Activated naive CD8-positive, alpha-beta T cell treated with anti-CD3 and anti-CD28 coated beads, Interleukin-2, amount 50 U/mL, for 16 hours (primary cell): ENCODE measurements around the gene TWF1.
"Not testable (repeated sequence)": the region's sequence is repeated elsewhere in the genome, so short reads cannot be mapped to it uniquely, and the experiment has no call there.

Source experiments
- DNase-seq: peaks from one replicate; pipeline ENCODE4 v3.0.0-alpha.2; 2020; ENCODE audit warnings: low read depth, low spot score

TWF1 gene

DNA sequence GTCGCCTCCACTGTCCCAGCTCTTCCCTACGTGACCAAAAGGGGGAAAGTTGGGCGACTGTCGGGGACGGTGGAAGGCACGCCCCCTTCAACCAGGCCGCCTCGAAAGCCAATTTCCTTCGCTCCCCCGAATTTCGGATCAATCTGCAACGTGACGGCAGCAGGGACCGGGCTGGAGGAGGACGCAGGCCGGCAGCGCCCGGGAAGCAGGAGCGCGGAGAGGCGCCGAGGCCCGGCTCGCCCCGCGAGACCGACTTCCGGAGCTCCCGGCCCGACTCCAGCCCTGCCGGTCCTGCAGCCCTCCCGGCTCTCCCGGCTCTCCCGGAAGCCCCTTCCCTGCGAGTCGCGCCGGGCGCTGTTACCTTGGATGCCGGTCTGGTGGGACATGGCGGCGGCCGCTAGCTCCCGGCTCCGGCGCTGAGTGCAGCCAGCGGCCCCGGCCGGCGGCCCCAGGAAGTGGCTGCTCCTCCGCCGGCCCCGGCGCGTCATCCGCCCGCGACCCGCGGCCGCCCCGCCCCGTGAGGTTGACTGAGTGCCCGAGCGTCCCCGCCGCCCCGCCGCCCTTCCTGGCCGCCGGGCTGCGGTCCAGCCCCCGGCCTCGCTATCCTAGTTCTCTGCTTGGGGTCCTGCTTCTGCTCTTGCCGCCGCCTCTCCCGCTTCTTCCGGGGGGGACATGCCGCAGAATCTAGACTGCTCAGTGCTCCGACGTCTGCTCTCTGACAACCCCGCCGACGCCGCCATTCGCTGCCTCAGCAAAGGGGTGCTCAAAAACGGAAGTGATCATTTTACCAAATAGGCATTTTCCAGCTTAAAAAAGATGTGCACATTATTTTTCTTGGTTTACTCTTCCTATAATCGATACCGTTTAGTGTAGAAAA lies at the start of gene TWF1:
Gene TWF1, minus strand, starts transcription at position 458 of the 877 bp plus-strand sequence. Its CDS starts 72 bp downstream, at position 386.
- peak; percentile 78 for DNase-seq

DNA sequence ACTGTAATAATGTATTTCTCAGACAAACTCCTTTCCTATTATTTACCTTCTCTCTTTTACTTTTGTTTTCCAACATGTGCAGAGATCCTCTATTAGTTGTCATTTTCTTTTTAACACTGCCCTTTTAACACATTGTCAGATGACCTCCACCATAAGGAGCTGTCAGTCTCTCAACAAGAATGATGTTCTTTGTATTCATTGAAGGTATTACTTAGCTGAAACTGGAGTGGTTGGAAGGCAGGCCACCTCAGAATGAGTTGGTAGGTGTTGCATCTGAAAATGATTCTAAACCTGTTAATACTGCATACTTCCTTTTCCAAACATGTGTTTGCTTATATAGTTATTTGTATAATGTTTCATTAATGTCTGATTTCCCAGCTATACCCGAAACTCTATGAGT lies 46.6 kb upstream of the TWF1 start:
- no peak for DNase-seq

DNA sequence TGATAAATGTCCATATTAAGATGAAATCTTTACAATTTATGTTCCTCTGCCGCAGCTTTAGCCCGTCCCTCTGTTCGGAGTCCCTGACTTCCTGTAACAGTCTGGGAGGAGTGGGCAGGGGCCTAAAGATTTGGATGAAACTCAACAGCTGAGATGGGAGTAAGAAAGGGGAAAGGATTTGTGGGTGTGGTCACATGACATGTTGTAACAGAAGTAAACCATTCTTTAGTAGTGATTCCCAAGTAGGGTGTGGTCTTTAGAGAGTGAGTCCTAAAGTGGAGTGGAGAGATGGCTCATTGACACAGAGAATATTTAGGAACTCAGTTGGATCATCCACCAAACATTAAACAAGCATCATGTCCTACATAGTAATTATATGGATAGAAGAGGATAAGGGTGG lies 42.7 kb upstream of the TWF1 start:
- DNase-seq = no peak

DNA sequence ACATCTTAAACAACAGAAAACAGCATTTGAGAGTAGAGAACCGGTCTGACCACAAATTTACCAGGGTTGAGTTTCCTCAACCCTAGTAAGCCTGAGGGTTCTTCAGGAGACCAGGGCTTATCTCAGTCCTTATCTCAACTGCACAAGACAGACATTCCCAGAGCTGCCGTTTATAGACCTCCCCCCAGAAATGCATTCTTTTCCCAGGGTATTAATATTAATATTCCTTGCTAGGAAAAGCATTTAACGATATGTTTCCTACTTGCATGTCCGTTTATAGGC lies 42.0 kb upstream of the TWF1 start:
- DNase-seq = no peak

DNA sequence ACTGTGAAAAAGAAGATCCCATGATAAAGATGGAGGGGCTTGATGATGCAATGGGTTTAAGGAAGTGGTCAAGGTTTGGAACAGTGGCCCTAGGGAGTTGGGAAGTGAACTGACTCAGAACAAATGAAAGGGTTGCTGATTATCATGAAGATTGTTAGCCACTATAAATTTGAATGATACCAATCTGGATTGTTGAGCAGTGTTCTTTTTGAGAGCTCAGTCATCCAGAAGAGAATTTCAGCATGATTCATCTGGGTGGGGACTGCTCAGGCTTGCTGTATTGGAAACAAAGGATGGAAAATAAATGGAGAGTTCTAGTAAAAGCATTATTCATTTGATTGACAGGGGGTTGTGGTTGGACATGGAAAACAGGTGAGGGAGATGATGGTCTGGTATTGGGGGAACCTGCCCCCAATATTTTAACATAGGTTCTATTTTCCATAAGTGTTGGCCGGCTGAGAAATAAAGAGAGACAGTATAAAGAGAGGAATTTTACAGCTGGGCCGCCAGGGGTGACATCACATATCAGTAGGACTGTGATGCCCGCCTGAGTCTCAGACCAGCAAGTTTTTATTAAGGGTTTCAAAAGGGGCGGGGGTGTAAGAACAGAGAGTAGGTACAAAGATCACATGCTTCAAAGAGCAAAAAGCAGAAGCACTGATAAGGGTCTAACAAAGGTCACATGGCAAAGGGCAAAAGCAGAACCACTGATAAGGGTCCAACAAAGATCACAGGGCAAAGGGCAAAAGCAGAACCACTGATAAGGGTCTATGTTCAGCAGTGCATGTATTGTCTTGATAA lies 41.5 kb upstream of the TWF1 start:
- not testable (repeated sequence) for DNase-seq

DNA sequence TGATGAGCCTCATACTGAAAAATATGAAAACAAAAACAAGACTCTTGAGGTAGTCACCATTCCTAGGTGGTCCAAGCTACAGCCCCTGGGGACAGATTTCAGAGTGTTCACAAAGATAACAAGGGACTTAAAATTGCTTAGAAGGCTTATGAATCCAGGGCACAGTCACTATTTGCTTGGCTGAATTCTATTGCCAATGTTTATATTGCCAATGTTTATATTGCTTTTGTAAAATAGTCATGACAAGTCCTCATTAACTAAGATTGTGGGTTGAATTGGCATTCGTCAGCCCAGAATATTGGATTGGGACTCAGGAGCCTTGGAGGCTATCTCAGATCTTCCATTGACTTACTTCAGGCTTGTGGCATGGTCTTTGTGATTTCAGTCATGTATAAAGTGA lies 36.1 kb upstream of the TWF1 start:
- no peak for DNase-seq

DNA sequence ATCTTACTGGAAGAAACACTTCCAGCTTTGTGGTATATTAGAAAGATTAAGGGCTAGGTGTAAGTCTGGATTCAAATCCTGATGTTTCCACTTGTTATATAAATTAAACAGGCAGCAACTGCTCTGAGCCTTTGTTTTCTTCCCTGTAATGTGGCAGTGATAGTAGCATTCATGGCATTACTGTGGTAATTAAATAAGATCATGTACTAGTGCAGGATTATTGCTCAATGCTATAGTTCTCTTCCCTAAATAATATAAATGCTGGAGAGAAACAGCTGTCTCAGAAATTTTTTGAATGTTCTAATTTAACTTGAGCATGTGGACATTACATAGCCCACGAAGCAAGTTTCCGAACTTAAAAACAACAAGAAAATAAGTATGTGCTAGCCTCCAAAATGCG lies 35.1 kb upstream of the TWF1 start:
- no peak for DNase-seq

DNA sequence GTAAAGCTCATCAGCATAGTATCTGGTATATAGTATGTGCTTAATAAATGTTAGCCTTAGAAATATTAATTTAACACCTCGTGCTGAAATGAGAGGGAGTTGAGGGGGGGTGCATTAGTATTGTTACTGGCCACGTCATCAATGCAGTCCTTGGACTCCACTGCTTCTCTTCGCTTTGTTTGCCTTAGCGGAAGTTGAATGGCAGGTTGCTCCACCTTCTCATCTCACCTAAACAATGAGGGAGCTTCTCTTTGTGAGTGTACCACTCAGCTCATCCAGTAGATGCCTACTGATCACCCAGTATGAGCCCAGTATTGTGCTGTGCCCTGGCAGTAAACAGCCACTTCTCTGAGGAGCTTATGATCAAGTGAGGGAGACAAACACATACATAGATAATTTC lies 34.2 kb upstream of the TWF1 start:
- DNase-seq = no peak

DNA sequence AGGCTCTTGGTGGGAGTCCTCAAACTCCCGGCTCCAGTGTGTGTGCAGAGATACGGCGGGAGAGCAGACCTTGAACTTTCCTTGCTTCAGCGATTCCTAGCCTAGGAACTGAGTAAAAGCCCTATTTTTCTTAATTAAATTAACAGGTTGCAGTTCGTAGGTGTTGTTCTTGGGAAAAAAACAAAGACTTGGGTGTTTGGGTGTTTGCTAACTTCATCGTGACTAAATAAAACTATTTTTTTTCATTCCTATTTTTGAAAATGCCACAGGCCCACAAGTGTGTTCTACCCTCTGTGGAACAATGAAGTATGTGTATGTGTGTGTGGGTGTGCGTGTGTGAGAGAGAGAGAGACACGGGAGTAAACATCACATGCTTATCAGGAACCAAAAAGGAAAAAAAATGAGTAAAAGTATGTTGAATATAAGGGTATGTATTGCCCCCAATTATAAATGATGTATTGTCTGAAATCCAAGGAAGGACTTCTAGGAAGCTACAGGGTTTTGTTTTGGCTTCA lies 30.4 kb upstream of the TWF1 start:
- DNase-seq = no peak

DNA sequence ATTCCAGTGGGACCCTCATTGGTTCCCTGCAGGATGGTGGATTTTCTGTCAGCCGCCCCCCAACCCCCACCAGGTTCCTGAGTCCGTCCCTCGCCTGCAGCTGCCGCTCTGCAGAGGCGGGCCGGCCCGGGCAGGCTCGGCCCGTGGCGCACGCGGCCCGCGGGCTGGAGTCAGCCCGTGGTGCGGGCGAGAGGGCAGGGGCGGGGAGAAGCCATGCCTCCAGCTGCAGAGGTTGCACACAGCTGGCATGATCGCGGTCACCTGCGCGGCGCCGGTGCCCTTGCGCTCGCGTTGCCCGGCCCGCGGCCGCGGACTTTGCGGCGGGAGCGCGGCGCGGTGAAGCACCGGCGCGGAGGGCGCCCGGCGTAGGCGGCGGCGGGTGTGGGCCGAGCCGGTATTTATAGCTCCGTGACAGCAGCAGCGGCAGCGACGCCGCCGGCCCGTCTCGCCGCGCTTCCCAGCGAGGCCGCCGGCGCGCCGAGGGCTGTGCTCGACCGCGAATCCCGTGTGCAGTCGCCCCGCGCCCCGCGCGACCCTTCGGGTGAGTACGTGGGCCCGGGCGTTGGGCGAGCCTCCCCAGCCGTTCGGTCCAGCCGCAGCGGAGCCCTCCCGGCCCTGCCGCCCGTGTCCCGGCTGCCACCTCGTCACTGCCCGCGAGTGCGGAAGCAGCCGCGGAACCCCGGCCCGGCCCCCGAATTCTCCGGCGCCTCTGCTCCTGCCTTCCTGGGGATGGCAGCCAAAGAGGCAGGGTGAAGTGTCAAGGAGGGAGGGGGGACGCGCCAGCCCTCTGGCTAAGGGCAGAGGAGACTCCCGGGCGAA lies 29.7 kb upstream of the TWF1 start, which contains the start of gene TMEM117:
Gene TMEM117, plus strand, starts transcription at position 426 of the 819 bp plus-strand sequence.
- peak; percentile 7 for DNase-seq

DNA sequence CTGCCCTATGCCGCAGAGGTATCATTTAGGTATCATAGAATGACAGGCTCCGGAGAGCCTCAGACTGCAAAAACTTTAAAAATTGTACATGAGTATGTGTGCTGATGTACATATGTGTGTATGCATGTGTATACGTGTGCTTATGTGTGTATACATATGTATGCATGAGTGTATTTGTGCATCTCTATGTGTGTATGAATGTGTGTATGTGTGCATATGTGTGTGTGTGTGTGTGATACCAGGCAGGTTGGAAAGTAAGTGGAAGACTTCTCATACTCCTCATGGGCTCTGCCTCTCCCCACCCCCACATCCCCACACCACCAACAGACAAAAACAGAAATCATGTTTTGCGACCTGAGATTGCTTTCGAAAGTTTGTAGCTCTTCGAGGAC lies 29.1 kb upstream of the TWF1 start:
- DNase-seq = no peak

DNA sequence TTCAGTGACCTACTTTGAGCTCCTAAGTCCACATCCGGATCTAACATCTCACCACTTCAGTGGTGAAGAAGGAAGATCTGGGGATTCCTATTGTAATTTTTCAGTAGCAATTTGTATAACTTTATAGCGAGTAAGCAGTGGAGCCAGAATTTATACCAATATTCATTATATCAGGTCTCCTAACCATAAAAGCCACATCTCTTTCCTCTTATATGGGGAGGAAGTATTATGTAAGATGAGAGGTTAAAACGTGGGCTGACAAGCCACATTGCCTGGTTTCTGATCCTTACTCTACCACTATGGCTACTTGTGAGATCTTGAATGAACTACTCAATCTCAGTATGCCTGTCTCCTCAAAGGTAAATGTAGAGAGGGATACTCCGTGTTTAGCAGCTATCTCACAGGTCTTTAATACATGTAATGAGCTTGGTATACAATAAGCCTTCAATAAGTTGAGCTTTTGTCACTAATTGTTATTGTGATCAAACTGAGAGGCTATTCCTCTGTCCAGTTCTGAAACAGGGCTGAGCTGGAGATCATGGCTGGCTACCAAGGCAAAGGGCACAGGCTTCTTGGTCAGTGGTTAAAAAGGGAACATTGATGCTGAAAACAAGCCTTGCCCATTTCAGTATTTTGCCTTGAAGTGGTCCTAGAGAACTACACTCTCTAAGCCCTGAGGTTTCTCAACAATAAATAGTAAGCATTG lies 26.5 kb upstream of the TWF1 start:
- DNase-seq = no peak

DNA sequence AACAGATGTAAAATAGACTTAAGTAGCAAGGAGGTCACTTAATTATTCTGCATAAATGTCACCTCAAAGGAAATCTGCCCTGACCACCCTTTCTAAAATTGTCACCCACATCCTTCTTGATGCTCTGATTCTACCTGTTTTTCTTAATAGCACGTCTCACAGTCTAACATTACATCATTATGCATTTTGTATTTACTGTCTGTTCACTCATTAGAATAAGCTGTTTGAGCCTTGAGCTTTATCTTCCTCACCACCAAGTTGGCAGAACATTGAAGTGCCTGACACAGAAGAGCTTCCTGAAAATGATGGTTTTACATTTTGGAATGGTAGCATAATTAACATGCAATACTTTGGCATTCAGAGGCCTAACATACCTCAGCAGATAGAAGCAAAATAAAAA lies 21.0 kb upstream of the TWF1 start:
- no peak for DNase-seq

DNA sequence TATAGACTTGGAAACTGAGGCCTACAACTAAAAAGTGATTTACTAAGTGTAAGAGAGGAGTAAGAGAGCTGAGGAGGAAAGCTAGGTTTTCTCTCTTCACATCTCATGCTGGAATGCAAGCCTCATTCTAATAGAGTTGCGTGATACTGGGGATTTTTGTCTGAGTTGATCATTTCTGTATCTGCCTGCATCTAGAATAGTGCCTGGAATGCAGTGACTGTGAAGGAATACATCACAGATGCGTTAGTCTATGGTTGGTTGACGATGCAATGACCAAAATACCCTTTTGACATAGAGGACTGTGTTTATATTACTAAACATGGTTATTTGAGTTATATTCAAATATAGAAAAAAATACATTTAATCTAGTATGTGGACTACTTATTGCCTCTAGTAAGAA lies 20.6 kb upstream of the TWF1 start:
- no peak for DNase-seq

DNA sequence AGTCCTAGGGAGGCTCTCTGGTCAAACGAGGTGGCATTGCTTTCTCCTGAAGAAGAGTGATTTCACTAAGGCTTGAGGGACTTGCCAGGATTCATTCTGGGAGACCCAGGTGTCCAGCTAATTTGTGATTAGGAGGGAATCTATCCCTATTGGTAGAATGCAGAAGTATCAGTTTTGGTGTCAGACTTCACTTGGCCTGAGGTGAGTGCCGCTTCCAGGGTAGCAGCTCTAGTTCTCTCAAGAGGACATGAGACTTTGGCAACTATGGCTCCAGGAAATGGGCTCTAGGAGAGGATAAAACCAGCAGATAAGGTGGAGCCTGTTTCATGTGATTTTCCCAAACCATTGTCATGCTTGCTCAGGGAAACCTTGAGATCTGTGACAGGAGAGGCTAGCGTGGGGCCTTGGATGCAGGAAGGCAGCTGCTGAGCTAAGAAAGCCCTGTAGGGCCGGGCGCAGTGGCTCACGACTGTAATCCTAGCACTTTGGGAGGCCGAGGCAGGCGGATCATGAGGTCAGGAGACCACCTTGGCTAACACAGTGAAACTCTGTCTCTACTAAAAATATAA lies 18.2 kb upstream of the TWF1 start:
- DNase-seq = no peak

DNA sequence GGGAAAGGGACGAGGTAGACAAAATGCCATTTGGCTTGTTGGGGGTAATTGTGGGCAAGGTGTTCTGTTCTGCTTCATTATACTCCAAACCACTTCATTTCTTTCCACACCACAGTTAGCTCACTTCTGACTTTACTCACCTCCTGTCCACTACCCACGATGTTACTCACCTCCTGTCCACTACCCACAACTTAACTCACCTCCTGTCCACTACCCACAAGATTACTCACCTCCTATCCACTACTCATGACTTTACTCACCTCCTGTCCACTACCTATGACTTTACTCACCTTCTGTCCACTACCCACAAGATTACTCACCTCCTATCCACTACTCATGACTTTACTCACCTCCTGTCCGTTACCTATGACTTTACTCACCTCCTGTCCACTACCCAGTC lies 10.1 kb upstream of the TWF1 start:
- DNase-seq = no peak

DNA sequence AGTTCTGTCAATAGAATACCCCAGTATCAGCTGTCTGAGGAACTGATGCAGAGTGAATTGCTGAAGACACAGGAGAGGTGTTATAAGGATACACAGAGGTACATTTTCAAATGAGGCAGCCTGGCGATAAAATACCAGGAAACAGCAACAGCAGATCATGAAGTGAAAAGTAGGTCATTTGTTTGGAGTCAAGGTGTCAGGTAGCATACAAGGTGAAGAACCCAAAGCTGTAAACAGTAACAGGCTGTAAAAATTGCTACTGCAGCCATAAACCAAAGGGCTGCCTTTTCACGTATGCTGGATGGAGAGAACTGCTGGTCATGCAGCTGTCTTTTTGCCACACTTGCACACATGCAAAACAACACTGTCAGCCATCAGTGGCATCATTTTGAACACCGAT lies 9.3 kb upstream of the TWF1 start:
- DNase-seq = no peak

DNA sequence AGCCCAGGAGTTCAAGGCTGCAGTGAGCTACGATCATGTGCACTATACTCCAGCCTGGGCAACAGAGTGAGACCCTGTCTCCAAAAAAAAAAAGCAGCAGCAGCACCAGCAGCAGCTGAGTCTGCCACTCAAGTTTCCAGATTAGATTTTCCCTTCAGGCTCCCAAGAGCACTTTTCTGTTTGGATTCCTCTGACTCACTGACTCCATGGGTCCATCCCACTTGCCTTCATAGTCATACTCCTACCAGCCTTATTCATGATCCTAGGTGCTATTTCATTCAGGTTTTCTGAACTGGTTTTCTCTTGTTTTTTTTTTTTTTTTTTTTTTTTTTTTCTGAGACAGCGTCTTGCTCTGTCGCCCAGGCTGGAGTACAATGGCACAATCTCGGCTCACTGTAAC lies 6.8 kb upstream of the TWF1 start:
- DNase-seq = no peak

DNA sequence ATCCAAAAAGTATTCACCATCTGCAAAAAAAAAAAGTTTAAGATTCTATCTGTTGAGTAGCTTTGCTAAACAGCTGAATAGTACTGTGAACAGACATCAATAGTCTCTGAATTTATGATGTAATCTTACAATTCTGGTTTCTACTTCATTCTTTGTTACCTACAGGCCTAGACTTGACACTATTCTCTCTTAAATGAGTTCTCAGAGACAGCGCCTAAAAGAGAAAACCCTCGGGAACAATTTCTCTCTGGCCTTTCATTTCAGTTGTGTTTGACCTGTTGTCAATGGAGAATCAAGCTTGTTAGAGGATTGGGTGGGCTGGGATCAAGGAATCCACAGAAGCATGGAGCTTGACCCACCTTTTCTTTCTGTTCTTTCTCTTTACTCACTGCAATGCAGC lies 5.9 kb upstream of the TWF1 start:
- no peak for DNase-seq

DNA sequence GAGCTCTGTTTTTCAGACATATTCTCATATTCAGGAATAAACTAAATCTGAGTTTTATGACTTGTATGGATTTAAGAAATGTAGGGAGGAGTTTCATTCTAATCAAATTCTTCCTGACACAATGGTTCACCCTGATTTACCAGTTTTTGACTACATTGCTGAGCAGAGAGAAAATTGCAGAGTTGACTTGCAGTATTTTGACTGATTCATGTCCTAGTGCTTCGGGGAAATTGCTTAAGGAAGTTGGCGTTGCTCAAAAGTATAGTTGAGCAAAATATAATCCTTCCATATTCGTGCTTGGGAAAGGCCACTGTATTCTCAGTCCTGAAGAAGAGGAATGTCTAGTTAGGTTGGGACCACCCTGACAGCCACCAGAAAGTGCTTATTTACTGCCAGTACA lies 1.3 kb upstream of the TWF1 start:
- no peak for DNase-seq

DNA sequence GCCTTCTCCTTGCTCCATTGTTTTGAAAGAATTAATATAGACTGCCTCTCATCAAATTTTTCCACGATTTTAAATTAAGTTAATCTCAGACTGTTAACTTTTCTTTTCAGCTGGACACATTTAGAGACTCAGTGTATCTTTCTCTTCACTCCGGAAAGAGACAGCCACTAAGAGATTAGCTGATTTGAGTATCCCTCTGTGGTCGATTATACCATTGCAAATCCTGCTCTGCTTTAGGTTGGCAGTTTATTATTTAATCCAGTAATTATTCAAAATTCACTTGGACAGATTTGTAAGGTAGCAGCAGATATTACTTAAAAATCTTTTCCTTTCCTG lies 588 bp upstream of the TWF1 start:
- no peak for DNase-seq
